SK-N-SH treated with all-trans-retinoic acid at 6 μM for 48 hours (cell line): ENCODE data around the gene GRB2.

ENCODE experiments used
- ARNTL ChIP-seq: fragments of 450-650 bp; formaldehyde crosslinking; IDR thresholded peaks from 2 replicates; pipeline ENCODE4 v1.5.0; 2020; ENCODE audit warnings: low read depth, mild to moderate bottlenecking, moderate library complexity, borderline replicate concordance
- BACH2 ChIP-seq: fragments of 250-450 bp; sonication (Bioruptor Pico); IDR thresholded peaks from 2 replicates; pipeline ENCODE4 v1.9.0; 2021; ENCODE audit warnings: mild to moderate bottlenecking, borderline replicate concordance
- ESRRG ChIP-seq: fragments of 250-450 bp; sonication (Bioruptor Pico); IDR thresholded peaks from 2 replicates; pipeline ENCODE4 v1.6.1; 2021; ENCODE audit warnings: mild to moderate bottlenecking
- RARB ChIP-seq: fragments of 250-450 bp; sonication (Bioruptor Pico); IDR thresholded peaks from 2 replicates; pipeline ENCODE4 v1.8.0; 2021; ENCODE audit warnings: mild to moderate bottlenecking, moderate library complexity
- ZC3H10 ChIP-seq: fragments of 250-450 bp; sonication (Bioruptor Pico); IDR thresholded peaks from 2 replicates; pipeline ENCODE4 v1.5.1; 2021; ENCODE audit warnings: mild to moderate bottlenecking, moderate library complexity
- ZFP3 ChIP-seq: fragments of 250-450 bp; sonication (Bioruptor Pico); IDR thresholded peaks from 2 replicates; pipeline ENCODE4 v1.5.0; 2020; ENCODE audit warnings: mild to moderate bottlenecking, moderate library complexity
- ZFP30 ChIP-seq: fragments of 450-650 bp; formaldehyde crosslinking; IDR thresholded peaks from 2 replicates; pipeline ENCODE4 v1.5.0; 2022; ENCODE audit warnings: mild to moderate bottlenecking, moderate library complexity

- TF ChIP-seq ARNTL (CRISPR knock-in tag) (no peak), BACH2 (CRISPR knock-in tag) (no peak), RARB (CRISPR knock-in tag) (no peak), ESRRG (no peak), ZC3H10 (CRISPR knock-in tag) (no peak), ZFP3 (CRISPR knock-in tag) (no peak; the same call in 1 of the 2 replicates), ZFP30 (CRISPR knock-in tag) (no peak)
These were observed 135.1 kb downstream of the GRB2 start for GRCh38 chr17:75270218-75270965.
